ENCODE measurements around the gene ZNF577. TPM values are rescaled to one million over a fixed set of nuclear protein-coding genes. Genes with fewer than 3 reads are reported as not detected.

Gene ZNF577
- total RNA-seq, 1 donor, result 10.5 TPM

DNA sequence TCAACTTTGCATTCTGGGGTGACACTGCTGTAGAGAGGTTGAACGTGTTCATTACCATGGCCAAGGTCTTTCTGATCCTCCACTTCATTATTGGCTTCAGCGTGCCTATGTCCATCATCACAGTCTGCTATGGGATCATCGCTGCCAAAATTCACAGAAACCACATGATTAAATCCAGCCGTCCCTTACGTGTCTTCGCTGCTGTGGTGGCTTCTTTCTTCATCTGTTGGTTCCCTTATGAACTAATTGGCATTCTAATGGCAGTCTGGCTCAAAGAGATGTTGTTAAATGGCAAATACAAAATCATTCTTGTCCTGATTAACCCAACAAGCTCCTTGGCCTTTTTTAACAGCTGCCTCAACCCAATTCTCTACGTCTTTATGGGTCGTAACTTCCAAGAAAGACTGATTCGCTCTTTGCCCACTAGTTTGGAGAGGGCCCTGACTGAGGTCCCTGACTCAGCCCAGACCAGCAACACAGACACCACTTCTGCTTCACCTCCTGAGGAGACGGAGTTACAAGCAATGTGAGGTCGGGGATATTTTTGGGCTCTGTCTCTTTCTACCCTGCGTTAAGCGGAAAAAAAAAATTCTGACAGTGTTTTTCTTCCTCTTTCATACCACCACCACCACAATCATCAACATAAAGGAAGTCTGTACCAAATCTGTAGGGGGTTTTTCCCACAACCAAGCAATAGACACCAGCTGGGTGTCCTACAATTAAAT, 63.3 kb downstream of the ZNF577 start:
- H3K4me3 ChIP-seq (ENCODE audit: insufficient read depth, low read length), result no peak overlapping the region
- H2AFZ ChIP-seq (ENCODE audit: low read length), result no peak overlapping the region
- H3K36me3 ChIP-seq (ENCODE audit: insufficient read depth, low read length), result no peaks in the 10 kb centered on the region
- peaks cover 6% of the 10 kb centered on the region for H3K4me1 ChIP-seq (ENCODE audit: insufficient read depth, low read length)
- H3K79me2 ChIP-seq (ENCODE audit: insufficient read depth, low read length), result no peaks in the 10 kb centered on the region
- no peak overlapping the region for H3K4me2 ChIP-seq (ENCODE audit: insufficient read depth, low read length)
- no peaks in the 10 kb centered on the region for H3K9me3 ChIP-seq (ENCODE audit: low read depth, low read length)
- no peaks in the 10 kb centered on the region for H4K20me1 ChIP-seq (ENCODE audit: insufficient read depth, low read length)
- no peak for DNase-seq (ENCODE audit: insufficient read length, low spot score, missing footprints)
- no peak overlapping the region for H3K27ac ChIP-seq (ENCODE audit: low read depth, low read length)
- TF ChIP-seq, protein P1, sequence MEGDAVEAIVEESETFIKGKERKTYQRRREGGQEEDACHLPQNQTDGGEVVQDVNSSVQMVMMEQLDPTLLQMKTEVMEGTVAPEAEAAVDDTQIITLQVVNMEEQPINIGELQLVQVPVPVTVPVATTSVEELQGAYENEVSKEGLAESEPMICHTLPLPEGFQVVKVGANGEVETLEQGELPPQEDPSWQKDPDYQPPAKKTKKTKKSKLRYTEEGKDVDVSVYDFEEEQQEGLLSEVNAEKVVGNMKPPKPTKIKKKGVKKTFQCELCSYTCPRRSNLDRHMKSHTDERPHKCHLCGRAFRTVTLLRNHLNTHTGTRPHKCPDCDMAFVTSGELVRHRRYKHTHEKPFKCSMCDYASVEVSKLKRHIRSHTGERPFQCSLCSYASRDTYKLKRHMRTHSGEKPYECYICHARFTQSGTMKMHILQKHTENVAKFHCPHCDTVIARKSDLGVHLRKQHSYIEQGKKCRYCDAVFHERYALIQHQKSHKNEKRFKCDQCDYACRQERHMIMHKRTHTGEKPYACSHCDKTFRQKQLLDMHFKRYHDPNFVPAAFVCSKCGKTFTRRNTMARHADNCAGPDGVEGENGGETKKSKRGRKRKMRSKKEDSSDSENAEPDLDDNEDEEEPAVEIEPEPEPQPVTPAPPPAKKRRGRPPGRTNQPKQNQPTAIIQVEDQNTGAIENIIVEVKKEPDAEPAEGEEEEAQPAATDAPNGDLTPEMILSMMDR (IDR thresholded peaks at IDR 0.05; ENCODE audit: extremely low read depth, low read depth, low read length), result no peak
- no peaks in the 10 kb centered on the region for H3K27me3 ChIP-seq (ENCODE audit: insufficient read depth, low read length)

DNA sequence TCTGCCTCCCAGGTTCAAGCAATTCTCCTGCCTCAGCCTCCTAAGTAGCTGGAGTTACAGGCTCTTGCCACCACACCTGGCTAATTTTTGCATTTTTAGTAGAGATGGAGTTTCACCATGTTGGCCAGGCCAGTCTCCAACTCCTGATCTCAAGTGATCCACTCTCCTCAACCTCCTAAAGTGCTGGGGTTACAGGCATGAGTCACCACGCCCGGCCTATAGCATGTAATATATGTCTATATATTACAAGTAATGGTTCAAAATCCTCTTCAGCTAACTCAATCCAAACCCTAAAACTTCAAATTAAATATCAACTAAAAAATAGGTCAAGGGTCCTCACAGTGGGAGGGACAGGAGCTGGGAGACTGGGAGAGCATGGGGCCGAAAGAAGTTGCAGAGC, 64.8 kb downstream of the ZNF577 start:
- Histone ChIP-seq H2AFZ (ENCODE audit: low read length) (no peak overlapping the region), H3K9me3 (ENCODE audit: low read depth, low read length) (no peaks in the 10 kb centered on the region), H3K4me1 (ENCODE audit: insufficient read depth, low read length) (peaks cover 6% of the 10 kb centered on the region), H3K79me2 (ENCODE audit: insufficient read depth, low read length) (no peaks in the 10 kb centered on the region), H3K4me2 (ENCODE audit: insufficient read depth, low read length) (no peak overlapping the region), H3K27ac (ENCODE audit: low read depth, low read length) (no peak overlapping the region), H3K36me3 (ENCODE audit: insufficient read depth, low read length) (no peaks in the 10 kb centered on the region), H3K27me3 (ENCODE audit: insufficient read depth, low read length) (no peaks in the 10 kb centered on the region), H4K20me1 (ENCODE audit: insufficient read depth, low read length) (no peaks in the 10 kb centered on the region), H3K4me3 (ENCODE audit: insufficient read depth, low read length) (no peak overlapping the region)
- DNase-seq (ENCODE audit: insufficient read length, low spot score, missing footprints), result no peak
- TF ChIP-seq, protein P1 (IDR thresholded peaks at IDR 0.05; ENCODE audit: extremely low read depth, low read depth, low read length), result no peak

DNA sequence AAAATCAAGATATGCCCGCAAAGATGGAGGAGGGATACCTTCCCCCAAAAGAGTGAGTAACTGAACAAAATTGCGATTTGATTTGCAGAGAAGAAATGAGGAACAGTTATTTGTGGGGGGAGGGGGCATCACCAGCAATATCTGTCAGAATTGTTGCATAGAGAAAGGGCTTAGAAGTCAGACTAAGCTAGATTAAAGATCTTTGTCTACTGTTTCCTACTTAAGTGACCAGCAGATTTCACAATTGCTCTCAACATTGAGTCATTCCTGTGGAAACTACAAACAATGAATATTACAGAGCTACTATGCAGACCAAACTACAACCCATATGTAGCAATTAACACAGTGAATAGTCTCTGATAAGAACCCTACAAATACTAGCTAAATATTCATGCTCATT, 65.4 kb downstream of the ZNF577 start:
- Histone ChIP-seq H3K79me2 (ENCODE audit: insufficient read depth, low read length) (no peaks in the 10 kb centered on the region), H3K36me3 (ENCODE audit: insufficient read depth, low read length) (no peaks in the 10 kb centered on the region), H3K27ac (ENCODE audit: low read depth, low read length) (no peak overlapping the region), H3K4me1 (ENCODE audit: insufficient read depth, low read length) (peaks cover 6% of the 10 kb centered on the region), H3K27me3 (ENCODE audit: insufficient read depth, low read length) (no peaks in the 10 kb centered on the region), H3K4me2 (ENCODE audit: insufficient read depth, low read length) (no peak overlapping the region), H4K20me1 (ENCODE audit: insufficient read depth, low read length) (no peaks in the 10 kb centered on the region), H3K4me3 (ENCODE audit: insufficient read depth, low read length) (no peak overlapping the region), H3K9me3 (ENCODE audit: low read depth, low read length) (no peaks in the 10 kb centered on the region), H2AFZ (ENCODE audit: low read length) (no peak overlapping the region)
- DNase-seq (ENCODE audit: insufficient read length, low spot score, missing footprints), result no peak
- TF ChIP-seq, protein P1 (IDR thresholded peaks at IDR 0.05; ENCODE audit: extremely low read depth, low read depth, low read length), result no peak

DNA sequence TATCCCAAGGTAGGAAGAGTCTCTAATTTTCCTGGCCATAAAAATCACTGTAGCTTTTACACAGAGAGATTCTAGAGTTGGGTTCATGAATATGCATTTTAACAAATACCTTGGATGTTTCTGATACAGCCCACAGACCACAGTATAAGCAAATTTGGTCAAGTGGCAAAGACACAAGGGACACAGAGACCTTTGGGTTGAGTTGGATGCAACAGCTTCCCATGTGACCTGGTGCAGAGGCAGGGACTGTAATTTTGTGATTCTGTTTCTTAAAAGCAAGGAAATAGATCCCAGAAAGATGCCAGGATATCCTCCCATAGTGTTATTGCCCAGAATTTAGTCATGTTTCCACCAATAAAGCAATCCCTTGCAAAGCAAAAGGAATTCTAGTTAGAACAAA, 65.8 kb downstream of the ZNF577 start:
- TF ChIP-seq, protein P1 (IDR thresholded peaks at IDR 0.05; ENCODE audit: extremely low read depth, low read depth, low read length), result no peak
- H4K20me1 ChIP-seq (ENCODE audit: insufficient read depth, low read length), result no peaks in the 10 kb centered on the region

More for the DNA sequence above, 65.8 kb downstream of the ZNF577 start:
- Histone ChIP-seq H3K27ac (ENCODE audit: low read depth, low read length) (no peak overlapping the region), H3K36me3 (ENCODE audit: insufficient read depth, low read length) (no peaks in the 10 kb centered on the region), H3K79me2 (ENCODE audit: insufficient read depth, low read length) (no peaks in the 10 kb centered on the region), H3K4me2 (ENCODE audit: insufficient read depth, low read length) (no peak overlapping the region), H3K4me3 (ENCODE audit: insufficient read depth, low read length) (no peak overlapping the region), H3K4me1 (ENCODE audit: insufficient read depth, low read length) (peaks cover 6% of the 10 kb centered on the region), H3K9me3 (ENCODE audit: low read depth, low read length) (no peaks in the 10 kb centered on the region), H3K27me3 (ENCODE audit: insufficient read depth, low read length) (no peaks in the 10 kb centered on the region), H2AFZ (ENCODE audit: low read length) (no peak overlapping the region)
- no peak for DNase-seq (ENCODE audit: insufficient read length, low spot score, missing footprints)

All from osteoblast (primary cell).